Spleen (tissue), 7 donors: ENCODE results near the gene C6orf47.

ENCODE experiments used
- CTCF ChIP-seq, 11 experiments: fragments of 200-600 bp in 7 of 11; fragments of 450-650 bp in 4 of 11; sonication (generic) in 4 of 11; IDR thresholded peaks in 8 of 11; conservative IDR thresholded peaks in 3 of 11; 1 replicate in 7 of 11; 2 replicates in 4 of 11; pipeline versions ENCODE4 v1.4.0 to v1.8.0; 2016 to 2021; ENCODE audit warnings: antibody characterized with exemption in 11 of 11, inconsistent platforms in 4 of 11, mild to moderate bottlenecking in 1 of 11
- POLR2A ChIP-seq, 3 donors: fragments of 450-650 bp; IDR thresholded peaks; one replicate each; pipeline ENCODE4 v1.5.1; 2017; ENCODE audit warnings: antibody characterized with exemption in 3 of 3, mild to moderate bottlenecking in 1 of 3
- donor health status: DM: no; HTN: no; CAD: no; lungs with moderate emphysema.
- donor health status: DM: no; HTN: no; CAD: no.
- donor health status: DM: no; HTN: no; CAD: no.

GRCh38 chr6:31681135-31681671 lies 20.6 kb upstream of the C6orf47 start:
- TF ChIP-seq CTCF (IDR thresholded peaks at IDR 0.05 in 8 of 11, conservative IDR thresholded peaks at IDR 0.05 in 3 of 11) (peak in 1 of 11 experiments; percentile 7), POLR2A (IDR thresholded peaks at IDR 0.05) (no peak)
